ENCODE results near the gene CACHD1. TPM values are rescaled to one million over a fixed set of nuclear protein-coding genes. Genes with fewer than 3 reads are reported as not detected.

CACHD1 gene
- total RNA-seq, 2 donors from 2014 or later, result 10.8 to 14.4 TPM

- WGBS, result 83% methylated on average over 2 of the region's 2 CpGs
- H3K4me3 ChIP-seq, result no peak overlapping the region
- H3K9me3 ChIP-seq, result no peaks in the 10 kb centered on the region
- no peaks in the 10 kb centered on the region for H3K27me3 ChIP-seq (replicated peaks; ENCODE audit: insufficient read depth)
- no peak for TF ChIP-seq POLR2A (IDR thresholded peaks at IDR 0.05)
- no peak for TF ChIP-seq POLR2AphosphoS5 (IDR thresholded peaks at IDR 0.05)
- TF ChIP-seq, protein P1, sequence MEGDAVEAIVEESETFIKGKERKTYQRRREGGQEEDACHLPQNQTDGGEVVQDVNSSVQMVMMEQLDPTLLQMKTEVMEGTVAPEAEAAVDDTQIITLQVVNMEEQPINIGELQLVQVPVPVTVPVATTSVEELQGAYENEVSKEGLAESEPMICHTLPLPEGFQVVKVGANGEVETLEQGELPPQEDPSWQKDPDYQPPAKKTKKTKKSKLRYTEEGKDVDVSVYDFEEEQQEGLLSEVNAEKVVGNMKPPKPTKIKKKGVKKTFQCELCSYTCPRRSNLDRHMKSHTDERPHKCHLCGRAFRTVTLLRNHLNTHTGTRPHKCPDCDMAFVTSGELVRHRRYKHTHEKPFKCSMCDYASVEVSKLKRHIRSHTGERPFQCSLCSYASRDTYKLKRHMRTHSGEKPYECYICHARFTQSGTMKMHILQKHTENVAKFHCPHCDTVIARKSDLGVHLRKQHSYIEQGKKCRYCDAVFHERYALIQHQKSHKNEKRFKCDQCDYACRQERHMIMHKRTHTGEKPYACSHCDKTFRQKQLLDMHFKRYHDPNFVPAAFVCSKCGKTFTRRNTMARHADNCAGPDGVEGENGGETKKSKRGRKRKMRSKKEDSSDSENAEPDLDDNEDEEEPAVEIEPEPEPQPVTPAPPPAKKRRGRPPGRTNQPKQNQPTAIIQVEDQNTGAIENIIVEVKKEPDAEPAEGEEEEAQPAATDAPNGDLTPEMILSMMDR (IDR thresholded peaks at IDR 0.05), result no peak
- DNase-seq (ENCODE audit: low spot score), result no peak
- H3K36me3 ChIP-seq, result no peaks in the 10 kb centered on the region
- no peaks in the 10 kb centered on the region for H3K4me1 ChIP-seq (replicated peaks)
- no peak overlapping the region for H3K27ac ChIP-seq
- intact Hi-C loops (cut with DNase I), result no loop called here
Measured at GRCh38 chr1:64425521-64425920, 44.4 kb upstream of the CACHD1 start.

GRCh38 chr1:64426681-64427080 is 43.2 kb upstream of the CACHD1 start:
- no peaks in the 10 kb centered on the region for H3K36me3 ChIP-seq
- TF ChIP-seq, protein P1 (IDR thresholded peaks at IDR 0.05), result no peak
- TF ChIP-seq POLR2A (IDR thresholded peaks at IDR 0.05) (no peak), POLR2AphosphoS5 (IDR thresholded peaks at IDR 0.05) (no peak)
- H3K27ac ChIP-seq, result no peak overlapping the region
- intact Hi-C loops (cut with DNase I), result no loop called here
- H3K9me3 ChIP-seq, result no peaks in the 10 kb centered on the region
- no peaks in the 10 kb centered on the region for H3K27me3 ChIP-seq (replicated peaks; ENCODE audit: insufficient read depth)
- WGBS, result 65% methylated on average over 2 of the region's 2 CpGs
- H3K4me1 ChIP-seq (replicated peaks), result no peaks in the 10 kb centered on the region
- no peak overlapping the region for H3K4me3 ChIP-seq
- DNase-seq (ENCODE audit: low spot score), result no peak

DNA sequence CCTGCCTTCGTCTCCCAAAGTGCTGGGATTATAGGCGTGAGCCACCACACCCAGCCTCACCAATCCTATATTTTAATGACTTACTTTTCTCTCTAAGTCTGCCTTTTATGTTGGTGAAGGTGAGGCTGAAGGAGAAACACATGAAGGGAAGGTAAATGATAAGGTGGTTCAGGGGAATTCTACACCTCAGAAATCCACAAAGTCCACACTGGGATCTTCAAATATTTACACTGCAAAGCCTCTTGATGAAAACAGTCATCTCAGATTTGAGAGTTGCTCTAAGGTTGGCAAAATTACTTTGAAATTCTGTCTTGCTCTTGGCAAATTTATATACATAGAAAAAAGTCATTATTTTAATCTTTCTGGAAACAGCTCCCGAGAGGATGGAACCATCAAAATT is 42.0 kb upstream of the CACHD1 start:
- no peak for DNase-seq (ENCODE audit: low spot score)
- no peaks in the 10 kb centered on the region for H3K27me3 ChIP-seq (replicated peaks; ENCODE audit: insufficient read depth)
- TF ChIP-seq, protein P1 (IDR thresholded peaks at IDR 0.05), result no peak
- no peak for TF ChIP-seq POLR2AphosphoS5 (IDR thresholded peaks at IDR 0.05)
- no peak for TF ChIP-seq POLR2A (IDR thresholded peaks at IDR 0.05)
- no peak overlapping the region for H3K4me3 ChIP-seq
- H3K9me3 ChIP-seq, result no peaks in the 10 kb centered on the region
- intact Hi-C loops (cut with DNase I), result no loop called here
- 73% methylated on average over 3 of the region's 3 CpGs for WGBS
- H3K36me3 ChIP-seq, result no peaks in the 10 kb centered on the region
- H3K4me1 ChIP-seq (replicated peaks), result no peaks in the 10 kb centered on the region
- no peak overlapping the region for H3K27ac ChIP-seq

GRCh38 chr1:64433308-64433707 is 36.6 kb upstream of the CACHD1 start:
- intact Hi-C loops (cut with DNase I), result no loop called here
- no peaks in the 10 kb centered on the region for H3K36me3 ChIP-seq
- no peaks in the 10 kb centered on the region for H3K27me3 ChIP-seq (replicated peaks; ENCODE audit: insufficient read depth)
- no peak overlapping the region for H3K27ac ChIP-seq
- no peaks in the 10 kb centered on the region for H3K4me1 ChIP-seq (replicated peaks)
- 93% methylated on average over 5 of the region's 5 CpGs for WGBS
- TF ChIP-seq, protein P1 (IDR thresholded peaks at IDR 0.05), result no peak
- no peak for TF ChIP-seq POLR2AphosphoS5 (IDR thresholded peaks at IDR 0.05)
- TF ChIP-seq POLR2A (IDR thresholded peaks at IDR 0.05), result no peak
- no peaks in the 10 kb centered on the region for H3K9me3 ChIP-seq
- no peak overlapping the region for H3K4me3 ChIP-seq
- DNase-seq (ENCODE audit: low spot score), result no peak

DNA sequence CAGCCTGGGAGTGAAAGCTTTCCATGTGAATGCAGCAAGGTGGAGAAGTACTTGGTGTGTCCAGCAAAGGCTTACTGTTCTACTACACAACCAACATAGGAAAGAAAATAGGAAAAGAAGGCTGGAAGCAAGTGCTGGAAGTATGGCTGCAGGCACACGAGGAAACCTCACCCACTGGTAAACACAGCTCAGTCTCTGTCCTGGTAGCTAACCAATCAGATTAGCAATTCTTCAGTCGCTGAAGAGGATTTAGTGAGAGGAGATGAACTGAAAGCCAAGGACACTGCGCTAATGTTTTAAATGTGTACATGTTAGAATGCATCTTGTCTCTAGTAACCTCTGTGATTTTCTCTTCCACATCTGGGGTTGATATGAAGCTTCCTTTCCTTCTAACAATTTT is 36.2 kb upstream of the CACHD1 start:
- no peaks in the 10 kb centered on the region for H3K9me3 ChIP-seq
- H3K4me1 ChIP-seq (replicated peaks), result no peaks in the 10 kb centered on the region
- TF ChIP-seq POLR2A (IDR thresholded peaks at IDR 0.05) (no peak), POLR2AphosphoS5 (IDR thresholded peaks at IDR 0.05) (no peak)
- TF ChIP-seq, protein P1 (IDR thresholded peaks at IDR 0.05), result no peak
- no peak overlapping the region for H3K4me3 ChIP-seq
- no peaks in the 10 kb centered on the region for H3K36me3 ChIP-seq
- H3K27me3 ChIP-seq (replicated peaks; ENCODE audit: insufficient read depth), result no peaks in the 10 kb centered on the region
- no peak overlapping the region for H3K27ac ChIP-seq
- intact Hi-C loops (cut with DNase I), result no loop called here
- DNase-seq (ENCODE audit: low spot score), result no peak
- WGBS, result 46% methylated on average over 3 of the region's 3 CpGs

Data from prostate gland (tissue), 2 donors.